HG02759 (cell line): ENCODE data around the gene TSEN54.

ENCODE experiments used
- ATAC-seq: cut with Tn5 transposase; IDR thresholded peaks from one replicate; pipeline ENCODE4 v1.9.1; 2021; ENCODE audit warnings: mild to moderate bottlenecking, moderate library complexity; ENCODE audit not compliant: unreplicated experiment

The TSEN54 gene

DNA sequence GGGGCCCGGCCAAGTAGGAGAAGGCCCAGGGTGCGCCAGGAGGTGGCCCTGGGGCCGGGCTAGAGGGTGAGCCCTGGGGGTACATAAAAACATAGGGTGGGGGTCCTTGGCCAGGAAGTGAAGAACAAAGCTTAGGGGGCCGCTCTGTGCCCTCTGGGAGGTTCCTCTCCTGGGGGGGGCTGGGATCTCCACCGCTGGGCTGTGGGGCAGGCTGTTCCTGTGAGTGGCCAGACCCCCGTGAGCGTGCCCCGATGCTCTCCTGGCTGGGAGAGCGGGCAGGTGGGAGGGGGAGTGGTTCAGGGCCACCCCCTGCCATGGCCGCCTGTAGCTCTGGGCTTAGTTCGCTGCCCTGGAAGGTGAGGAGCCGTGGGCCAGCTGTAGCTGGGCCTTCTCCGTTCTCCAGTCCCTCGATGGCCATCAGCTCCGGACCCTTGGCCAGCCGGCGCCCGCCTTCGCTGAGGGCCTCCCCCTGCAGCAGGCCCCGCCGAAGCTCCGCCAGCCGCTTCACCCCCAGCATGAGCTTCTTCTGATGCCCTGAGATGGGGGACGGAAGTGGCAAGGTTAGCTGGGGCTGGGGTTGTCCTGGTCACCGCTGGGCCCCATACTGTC is 13.5 kb upstream of the TSEN54 start:
- ATAC-seq, result no peak

GRCh38 chr17:75503337-75503950 is 12.9 kb upstream of the TSEN54 start:
- ATAC-seq, result no peak

DNA sequence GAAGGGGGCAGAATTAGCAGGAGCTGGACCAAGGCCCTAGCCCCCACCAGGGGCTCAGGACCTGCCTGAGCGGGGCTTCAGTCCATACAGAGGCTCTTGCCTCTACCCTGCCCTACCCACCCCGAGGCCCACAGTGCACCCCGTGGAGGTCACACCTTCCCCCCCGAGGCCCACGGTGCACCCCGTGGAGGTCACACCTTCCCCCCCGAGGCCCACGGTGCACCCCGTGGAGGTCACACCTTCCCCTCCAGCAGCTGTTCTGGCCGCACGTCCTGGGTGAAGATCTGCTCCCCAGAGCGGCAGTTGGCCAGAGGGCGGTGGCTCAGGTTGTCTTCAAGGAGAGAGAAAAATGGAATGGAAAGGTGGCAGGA is 12.4 kb upstream of the TSEN54 start:
- no peak for ATAC-seq

DNA sequence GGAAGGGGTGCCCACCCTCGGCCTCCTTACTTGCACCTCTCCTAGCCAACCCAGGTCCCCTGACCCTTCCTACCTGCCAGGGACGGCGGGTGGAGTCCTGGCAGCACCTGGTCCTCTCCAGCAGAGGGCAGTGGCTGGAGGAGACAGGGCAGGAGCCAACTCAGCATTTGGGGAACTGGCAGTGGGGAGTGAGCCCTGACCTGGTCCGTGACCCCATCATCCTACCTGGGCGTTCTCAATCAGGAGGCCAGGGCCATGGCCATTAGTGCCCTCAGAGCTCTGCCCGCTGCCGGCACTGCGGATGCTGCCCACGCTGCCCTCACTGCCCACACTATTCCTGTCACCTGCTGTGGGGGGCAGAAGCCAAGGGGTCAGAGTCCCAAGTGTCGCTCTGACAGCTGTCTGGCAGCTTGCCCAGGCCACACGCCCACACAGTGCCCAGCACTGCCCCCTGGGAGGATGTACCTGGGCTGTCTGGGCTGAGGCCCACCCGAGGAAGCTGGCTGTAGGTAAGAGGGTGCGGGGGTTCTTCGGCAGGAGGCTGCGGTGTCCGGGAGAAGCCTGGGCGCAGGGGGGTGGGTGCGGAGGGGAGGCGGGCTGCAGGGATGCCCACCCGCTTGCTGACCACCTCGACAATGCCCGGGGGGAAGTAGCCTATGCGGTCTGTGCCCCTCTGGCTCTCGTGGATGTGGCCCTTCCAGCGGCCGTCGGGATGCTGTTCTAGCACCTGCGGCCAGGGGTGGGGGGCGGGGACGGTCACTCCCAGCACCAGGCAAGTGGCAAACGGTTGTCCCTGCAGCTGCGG is 11.8 kb upstream of the TSEN54 start:
- ATAC-seq, result no peak

- no peak for ATAC-seq
These were observed 11.2 kb upstream of the TSEN54 start for GRCh38 chr17:75505152-75505409.

GRCh38 chr17:75505640-75506039 is 10.7 kb upstream of the TSEN54 start:
- no peak for ATAC-seq

DNA sequence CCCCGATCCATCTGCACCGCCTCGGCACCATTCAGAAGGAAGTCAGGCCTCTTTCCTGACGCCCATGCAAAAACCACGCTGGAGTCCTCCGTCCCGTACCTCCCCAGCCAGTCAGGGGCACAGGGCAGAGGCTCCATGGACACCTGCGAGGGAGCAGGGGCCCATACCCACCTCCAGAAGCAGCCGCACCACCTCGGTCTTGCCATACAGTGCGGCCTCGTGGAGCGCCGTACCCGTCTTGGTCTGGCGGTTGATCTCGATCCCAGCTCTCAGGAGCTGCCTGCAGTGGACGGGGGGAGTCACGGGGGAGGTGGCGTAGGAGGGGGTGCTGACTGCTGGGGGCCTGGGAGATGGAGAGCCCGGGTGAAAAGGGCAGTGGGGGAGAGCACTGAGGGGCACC is 10.2 kb upstream of the TSEN54 start:
- ATAC-seq, result no peak

- no peak for ATAC-seq
These were observed 9.4 kb upstream of the TSEN54 start for GRCh38 chr17:75506888-75507287.

DNA sequence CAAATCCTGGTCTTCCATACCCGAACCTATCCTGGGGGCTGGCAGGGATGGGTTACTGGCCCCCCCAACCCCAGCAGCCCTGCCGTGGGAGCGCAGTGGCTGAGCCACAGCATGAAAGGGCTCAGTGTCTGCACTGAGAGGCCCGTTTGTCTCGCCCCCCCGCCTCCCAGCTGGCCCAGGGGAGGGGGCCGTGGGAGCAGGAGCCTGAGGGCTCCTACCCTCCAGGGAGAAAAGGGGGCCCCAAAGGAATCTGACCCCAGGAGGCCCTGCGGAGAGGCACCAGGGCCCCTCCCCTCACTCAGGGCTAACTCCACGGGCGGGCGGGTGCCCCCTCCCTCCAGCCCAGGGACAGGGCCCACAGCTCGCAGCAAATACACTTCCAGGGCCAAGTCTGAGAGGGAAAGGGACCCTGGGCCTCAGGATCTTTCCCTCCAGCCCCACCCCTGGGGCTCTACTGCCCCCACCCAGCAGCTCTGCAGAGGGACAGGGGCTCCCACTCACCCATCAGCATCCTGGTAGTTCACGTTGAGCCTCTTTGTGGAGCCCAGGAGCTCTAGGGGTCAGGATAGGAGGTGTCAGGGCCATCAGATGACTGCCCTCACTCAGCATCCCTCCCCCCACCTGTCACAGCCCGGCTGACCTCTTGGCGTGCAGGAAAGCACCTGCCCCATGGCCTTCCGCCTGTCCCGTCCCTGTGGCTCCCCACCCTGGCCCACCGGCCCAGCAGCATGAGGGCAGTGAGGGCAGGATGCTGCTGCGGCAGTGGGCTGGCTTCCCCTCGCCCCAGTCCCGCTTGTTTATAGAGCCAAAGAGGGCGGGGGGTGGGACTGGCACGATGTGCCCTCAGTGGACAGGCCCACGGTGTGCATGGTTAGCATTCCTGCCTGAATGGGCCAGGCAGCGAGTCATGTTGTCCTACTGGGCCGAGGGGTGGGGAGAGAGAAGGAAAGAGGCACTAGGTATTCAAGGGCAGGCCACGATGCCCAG is 8.3 kb upstream of the TSEN54 start:
- no peak for ATAC-seq

- ATAC-seq, result no peak
These were observed 7.4 kb upstream of the TSEN54 start for GRCh38 chr17:75508931-75509361.

DNA sequence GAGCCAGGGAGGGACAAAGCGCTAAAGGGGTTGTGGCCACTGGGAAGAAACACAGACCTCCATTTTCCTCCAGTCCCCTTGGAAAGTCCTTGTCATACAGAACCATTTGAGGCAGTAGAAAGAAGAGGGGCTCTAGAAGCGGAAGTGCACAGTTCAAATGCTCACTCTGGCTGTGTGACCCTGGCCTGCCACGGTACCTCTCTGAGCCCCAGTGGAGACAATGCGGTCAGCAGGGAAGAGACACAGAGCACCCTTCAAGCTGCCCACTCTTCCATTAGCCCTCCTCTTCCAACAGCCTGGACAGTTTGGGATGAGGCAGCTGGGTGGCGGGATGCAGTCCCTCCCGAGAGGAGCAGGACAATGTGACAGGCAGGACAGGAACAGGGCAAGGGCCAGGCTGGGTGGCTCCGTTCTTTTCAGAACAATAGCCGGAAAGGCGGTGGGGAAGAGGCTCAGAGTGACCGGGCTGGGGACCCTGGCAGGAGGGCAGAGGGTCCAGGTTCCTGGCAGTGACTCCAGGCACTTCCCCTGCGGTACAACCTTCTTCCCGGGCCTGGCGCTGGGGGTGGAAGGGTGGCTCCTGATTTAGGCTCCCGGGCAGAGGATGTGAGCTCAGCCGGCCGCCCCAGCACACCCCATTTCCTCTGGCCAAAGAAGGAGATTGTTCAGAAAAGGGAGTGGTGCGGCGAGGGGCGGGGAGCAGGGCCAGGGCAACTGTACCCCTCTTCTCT is 6.6 kb upstream of the TSEN54 start:
- ATAC-seq, result no peak

GRCh38 chr17:75511270-75511609 is 5.1 kb upstream of the TSEN54 start:
- no peak for ATAC-seq

GRCh38 chr17:75511610-75512575 is 4.4 kb upstream of the TSEN54 start:
- ATAC-seq, result no peak

GRCh38 chr17:75512926-75513640 is 3.2 kb upstream of the TSEN54 start:
- ATAC-seq, result no peak

DNA sequence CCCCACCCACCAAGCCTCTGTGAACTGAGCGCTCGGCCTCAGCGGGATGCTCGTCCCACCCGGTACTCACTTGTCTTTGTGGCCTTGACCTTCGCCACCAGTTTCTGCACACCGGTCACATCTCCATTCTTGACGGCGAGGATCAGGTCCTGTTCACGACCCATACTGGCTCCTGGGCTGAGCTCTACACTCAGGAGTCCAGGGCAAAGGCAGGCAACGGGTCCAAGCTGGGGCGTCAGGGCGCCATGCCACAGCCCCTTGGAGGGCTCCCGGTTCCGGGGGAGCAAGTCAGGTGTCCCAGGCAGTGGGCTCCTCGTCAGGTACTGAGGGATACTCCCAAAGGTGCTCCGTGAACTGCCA is 2.7 kb upstream of the TSEN54 start:
- ATAC-seq, result no peak

GRCh38 chr17:75514299-75514918 is 1.9 kb upstream of the TSEN54 start:
- no peak for ATAC-seq

GRCh38 chr17:75514919-75515495 is 1.3 kb upstream of the TSEN54 start:
- no peak for ATAC-seq
